OCI-LY7 (cell line): Measurements from ENCODE around the gene HSD17B14.

Experiments
- EZH2phosphoT487 ChIP-seq: fragments of 200-600 bp; sonication (generic); IDR thresholded peaks from 2 replicates; pipeline ENCODE4 v1.6.1; 2018; ENCODE audit warnings: low read depth, borderline replicate concordance, mild to moderate bottlenecking, mixed run types, antibody characterized with exemption, low read length, moderate library complexity, mixed read lengths
- TF ChIP-seq, protein P1 (sequence below): fragments of 200-600 bp; sonication (generic); conservative IDR thresholded peaks from 2 replicates; pipeline ENCODE4 v1.5.1; 2014; ENCODE audit warnings: mild to moderate bottlenecking, antibody characterized with exemption, low read length, moderate library complexity, mixed read lengths

DNA sequence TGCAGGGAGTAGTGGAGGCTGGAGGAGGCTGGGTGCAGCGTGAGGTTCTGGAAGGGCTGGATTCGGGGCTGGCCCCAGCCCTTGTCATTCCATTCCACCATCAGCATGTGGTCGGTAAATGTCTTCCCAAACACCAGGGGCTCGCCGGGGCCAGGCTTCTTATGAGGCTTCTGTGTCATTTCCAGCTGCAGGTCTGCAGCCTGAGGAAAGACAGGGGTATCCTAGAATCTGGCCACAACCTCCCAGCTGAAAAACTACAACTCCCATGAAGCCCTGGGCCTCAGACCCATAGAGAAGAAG is 29.8 kb downstream of the HSD17B14 start:
- TF ChIP-seq, protein P1, sequence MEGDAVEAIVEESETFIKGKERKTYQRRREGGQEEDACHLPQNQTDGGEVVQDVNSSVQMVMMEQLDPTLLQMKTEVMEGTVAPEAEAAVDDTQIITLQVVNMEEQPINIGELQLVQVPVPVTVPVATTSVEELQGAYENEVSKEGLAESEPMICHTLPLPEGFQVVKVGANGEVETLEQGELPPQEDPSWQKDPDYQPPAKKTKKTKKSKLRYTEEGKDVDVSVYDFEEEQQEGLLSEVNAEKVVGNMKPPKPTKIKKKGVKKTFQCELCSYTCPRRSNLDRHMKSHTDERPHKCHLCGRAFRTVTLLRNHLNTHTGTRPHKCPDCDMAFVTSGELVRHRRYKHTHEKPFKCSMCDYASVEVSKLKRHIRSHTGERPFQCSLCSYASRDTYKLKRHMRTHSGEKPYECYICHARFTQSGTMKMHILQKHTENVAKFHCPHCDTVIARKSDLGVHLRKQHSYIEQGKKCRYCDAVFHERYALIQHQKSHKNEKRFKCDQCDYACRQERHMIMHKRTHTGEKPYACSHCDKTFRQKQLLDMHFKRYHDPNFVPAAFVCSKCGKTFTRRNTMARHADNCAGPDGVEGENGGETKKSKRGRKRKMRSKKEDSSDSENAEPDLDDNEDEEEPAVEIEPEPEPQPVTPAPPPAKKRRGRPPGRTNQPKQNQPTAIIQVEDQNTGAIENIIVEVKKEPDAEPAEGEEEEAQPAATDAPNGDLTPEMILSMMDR: no peak
- TF ChIP-seq EZH2phosphoT487: no peak
